GM18499 (cell line): ENCODE data around the gene IQCK.

ENCODE experiments used
- ATAC-seq: cut with Tn5 transposase; IDR thresholded peaks from one replicate; pipeline ENCODE4 v1.9.1; 2021; ENCODE audit warnings: moderate number of reproducible peaks; ENCODE audit not compliant: insufficient read depth, unreplicated experiment

IQCK gene

GRCh38 chr16:19753815-19754643 is 36.0 kb downstream of the IQCK start:
- no peak for ATAC-seq

GRCh38 chr16:19754644-19755036 is 36.6 kb downstream of the IQCK start:
- ATAC-seq: no peak

- ATAC-seq: no peak
These were observed 37.2 kb downstream of the IQCK start for GRCh38 chr16:19755268-19755667.

- ATAC-seq: no peak
These were observed 39.0 kb downstream of the IQCK start for GRCh38 chr16:19757026-19757425.

- ATAC-seq: no peak
These were observed 39.9 kb downstream of the IQCK start for GRCh38 chr16:19757762-19758595.

- no peak for ATAC-seq
These were observed 42.4 kb downstream of the IQCK start for GRCh38 chr16:19760356-19761060.

- ATAC-seq: no peak
These were observed 47.9 kb downstream of the IQCK start for GRCh38 chr16:19765860-19766553.

GRCh38 chr16:19766554-19766884 is 48.4 kb downstream of the IQCK start:
- no peak for ATAC-seq

- no peak for ATAC-seq
These were observed 48.9 kb downstream of the IQCK start for GRCh38 chr16:19766988-19767387.

- ATAC-seq: no peak
These were observed 49.4 kb downstream of the IQCK start for GRCh38 chr16:19767497-19767896.

- ATAC-seq: no peak
These were observed 51.2 kb downstream of the IQCK start for GRCh38 chr16:19769239-19769638.

- ATAC-seq: no peak
These were observed 53.0 kb downstream of the IQCK start for GRCh38 chr16:19771040-19771439.

GRCh38 chr16:19771796-19772195 is 53.7 kb downstream of the IQCK start:
- no peak for ATAC-seq

- no peak for ATAC-seq
These were observed 56.0 kb downstream of the IQCK start for GRCh38 chr16:19774024-19774423.

- no peak for ATAC-seq
These were observed 58.1 kb downstream of the IQCK start for GRCh38 chr16:19776147-19776546.

GRCh38 chr16:19776565-19776964 is 58.5 kb downstream of the IQCK start:
- no peak for ATAC-seq

- no peak for ATAC-seq
These were observed 62.2 kb downstream of the IQCK start for GRCh38 chr16:19780321-19780720.

GRCh38 chr16:19781226-19781625 is 63.2 kb downstream of the IQCK start:
- no peak for ATAC-seq

- ATAC-seq: no peak
These were observed 65.5 kb downstream of the IQCK start for GRCh38 chr16:19783363-19784182.
